Measurements from ENCODE around the gene ANKRD23. TPM values are rescaled to one million over a fixed set of nuclear protein-coding genes. Genes with fewer than 3 reads are reported as not detected.
A peak's percentile ranks its signal among the peaks of the same experiment; 100 is the strongest.

Gene ANKRD23
- total and polyA plus RNA-seq, 2 of the 13 experiments (the other 11 are each of a cell fraction or from before 2014, with no cell fraction given) = 1.5 to 1.6 TPM

- TF ChIP-seq BRF2 (CRISPR knock-in tag; IDR thresholded peaks at IDR 0.05) (peak; percentile 82; the same call in 1 of the 2 replicates), CCAR2 (optimal IDR thresholded peaks at IDR 0.05; ENCODE audit: low read depth, low read length) (no peak), HDAC1 (CRISPR knock-in tag; IDR thresholded peaks at IDR 0.05) (peak; percentile 56), KAT7 (CRISPR knock-in tag; IDR thresholded peaks at IDR 0.05; ENCODE audit: borderline replicate concordance) (peak; percentile 52; the same call in 1 of the 2 replicates), TBX3 (IDR thresholded peaks at IDR 0.05; ENCODE audit: borderline replicate concordance) (peak; percentile 51; the same call in 1 of the 2 replicates), MED1 (CRISPR knock-in tag; IDR thresholded peaks at IDR 0.05) (peak; percentile 54), SP2 (CRISPR knock-in tag; IDR thresholded peaks at IDR 0.05) (peak; percentile 97), MXD4 (CRISPR knock-in tag; IDR thresholded peaks at IDR 0.05) (0 out of 2 replicates have a peak, but pooled peaks have one; percentile 43), ZNF737 (CRISPR knock-in tag; IDR thresholded peaks at IDR 0.05; ENCODE audit: borderline replicate concordance) (no peak), ZBTB37 (CRISPR knock-in tag; IDR thresholded peaks at IDR 0.05) (no peak), NFE2L1 (CRISPR knock-in tag; IDR thresholded peaks at IDR 0.05; ENCODE audit: borderline replicate concordance) (no peak), RERE (CRISPR knock-in tag; IDR thresholded peaks at IDR 0.05; ENCODE audit: low read depth) (0 out of 2 replicates have a peak, but pooled peaks have one; percentile 19), ZNF431 (CRISPR knock-in tag; IDR thresholded peaks at IDR 0.05; ENCODE audit: borderline replicate concordance, low read depth) (peak; percentile 64; the same call in 1 of the 2 replicates), ZBTB7A (CRISPR knock-in tag; IDR thresholded peaks at IDR 0.05) (peak; percentile 47; the same call in 1 of the 2 replicates), ZNF451 (CRISPR knock-in tag; IDR thresholded peaks at IDR 0.05) (peak; percentile 97), MLLT10 (CRISPR knock-in tag; IDR thresholded peaks at IDR 0.05) (no peak), ELF4 (CRISPR knock-in tag; IDR thresholded peaks at IDR 0.05; ENCODE audit: borderline replicate concordance) (no peak), ZNF501 (CRISPR knock-in tag; IDR thresholded peaks at IDR 0.05) (no peak), ZBTB38 (CRISPR knock-in tag; IDR thresholded peaks at IDR 0.05) (peak; percentile 77; the same call in 1 of the 2 replicates), PCBP2 (optimal IDR thresholded peaks at IDR 0.05; ENCODE audit: low read depth, low read length, poor library complexity, severe bottlenecking) (no peak), SALL2 (CRISPR knock-in tag; IDR thresholded peaks at IDR 0.05) (peak; percentile 88), ZBTB3 (CRISPR knock-in tag; IDR thresholded peaks at IDR 0.05; ENCODE audit: borderline replicate concordance, low read depth) (no peak), HOXA3 (CRISPR knock-in tag; IDR thresholded peaks at IDR 0.05) (peak; percentile 85)
Measured at GRCh38 chr2:96816127-96816835, 27.5 kb downstream of the ANKRD23 start, which contains the start of gene CNNM3 (continued).

All from HepG2 (cell line).